G401 (cell line): ENCODE measurements around the gene OVCA2. TPM values are rescaled to one million over a fixed set of nuclear protein-coding genes. Genes with fewer than 3 reads are reported as not detected.

Experiments
- DNase-seq: peaks from one replicate; pipeline ENCODE4 v3.0.0-alpha.2; 2015; ENCODE audit warnings: low spot score
- in situ Hi-C: cut with HindIII; loops from 2 replicates; pipeline ENCODE4 v1.10.0; 2016; ENCODE audit warnings: low sequenced_read_pairs, mixed read lengths
- total RNA-seq: library from RNA; depleted of rRNA; stranded (reverse); fragments of >200 nt; shearing (Covaris generic); gene quantifications from 2 replicates; pipeline ENCODE4 v1.2.3, GENCODE V29; 2014

Gene OVCA2
- total RNA-seq, 1 experiment from 2014 or later: 48.0 TPM

GRCh38 chr17:2028737-2029136 lies 13.1 kb upstream of the OVCA2 start:
- in situ Hi-C loops: loop anchor here (25.0 kb wide), 1 partner anchor 141 kb away; no protein-coding TSS in a partner anchor
- no peak for DNase-seq

- DNase-seq: peak; percentile 96
- in situ Hi-C loops: loop anchor here (25.0 kb wide), 1 partner anchor 143 kb away; no protein-coding TSS in a partner anchor
These were observed 11.7 kb upstream of the OVCA2 start, which contains the start of gene DPH1 for GRCh38 chr17:2029911-2030778. Gene DPH1 (plus strand): TSS chr17:2030153. CDS start chr17:2030170, 17 bp downstream.

GRCh38 chr17:2030779-2031163 lies 11.1 kb upstream of the OVCA2 start:
- in situ Hi-C loops: loop anchor here (25.0 kb wide), 1 partner anchor 143 kb away; no protein-coding TSS in a partner anchor

GRCh38 chr17:2033153-2033552 lies 8.7 kb upstream of the OVCA2 start:
- DNase-seq: no peak
- in situ Hi-C loops: loop anchor here (25.0 kb wide), 1 partner anchor 146 kb away; no protein-coding TSS in a partner anchor

More at GRCh38 chr17:2030779-2031163, 11.1 kb upstream of the OVCA2 start:
- no peak for DNase-seq

- in situ Hi-C loops: loop anchor here (25.0 kb wide), 1 partner anchor 147 kb away; no protein-coding TSS in a partner anchor
- no peak for DNase-seq
These were observed 7.7 kb upstream of the OVCA2 start for GRCh38 chr17:2034157-2034556.

- in situ Hi-C loops: loop anchor here (25.0 kb wide), 1 partner anchor 148 kb away; no protein-coding TSS in a partner anchor
These were observed 6.8 kb upstream of the OVCA2 start for GRCh38 chr17:2034806-2035540.

GRCh38 chr17:2035541-2036488 lies 6.0 kb upstream of the OVCA2 start:
- DNase-seq: no peak
- in situ Hi-C loops: loop anchor here (25.0 kb wide), 1 partner anchor 149 kb away; no protein-coding TSS in a partner anchor

More at GRCh38 chr17:2034806-2035540, 6.8 kb upstream of the OVCA2 start:
- no peak for DNase-seq

GRCh38 chr17:2037155-2037554 lies 4.7 kb upstream of the OVCA2 start:
- DNase-seq: no peak
- in situ Hi-C loops: loop anchor here (25.0 kb wide), 1 partner anchor 150 kb away; no protein-coding TSS in a partner anchor

GRCh38 chr17:2040219-2040827 lies 1.5 kb upstream of the OVCA2 start:
- DNase-seq: no peak
- in situ Hi-C loops: loop anchor here (25.0 kb wide), 1 partner anchor 153 kb away; no protein-coding TSS in a partner anchor

- DNase-seq: no peak
- in situ Hi-C loops: loop anchor here (25.0 kb wide), 1 partner anchor 154 kb away; no protein-coding TSS in a partner anchor
These were observed 771 bp upstream of the OVCA2 start for GRCh38 chr17:2040942-2041560.

GRCh38 chr17:2042390-2042847 lies 597 bp downstream of the OVCA2 start:
- in situ Hi-C loops: loop anchor here (25.0 kb wide), 1 partner anchor 155 kb away; no protein-coding TSS in a partner anchor
- no peak for DNase-seq

GRCh38 chr17:2042933-2043332 lies 1.1 kb downstream of the OVCA2 start:
- no peak for DNase-seq
- in situ Hi-C loops: loop anchor here (25.0 kb wide), 1 partner anchor 156 kb away; no protein-coding TSS in a partner anchor

GRCh38 chr17:2043785-2044184 lies 2.0 kb downstream of the OVCA2 start:
- DNase-seq: no peak
- in situ Hi-C loops: loop anchor here (25.0 kb wide), 1 partner anchor 156 kb away; no protein-coding TSS in a partner anchor

- DNase-seq: no peak
- in situ Hi-C loops: loop anchor here (25.0 kb wide), 1 partner anchor 157 kb away; no protein-coding TSS in a partner anchor
These were observed 2.6 kb downstream of the OVCA2 start for GRCh38 chr17:2044263-2044894.

GRCh38 chr17:2047590-2047989 lies 5.8 kb downstream of the OVCA2 start:
- in situ Hi-C loops: loop anchor here (25.0 kb wide), 1 partner anchor 160 kb away; no protein-coding TSS in a partner anchor
- DNase-seq: no peak

- in situ Hi-C loops: loop anchor here (25.0 kb wide), 1 partner anchor 162 kb away; no protein-coding TSS in a partner anchor
- no peak for DNase-seq
These were observed 7.0 kb downstream of the OVCA2 start for GRCh38 chr17:2048805-2049204.
